ENCODE measurements around the gene VPS11. TPM values are rescaled to one million over a fixed set of nuclear protein-coding genes. Genes with fewer than 3 reads are reported as not detected.

VPS11 gene
- total RNA-seq, 1 donor from 2014 or later = 42.6 TPM

- Mint-ChIP-seq H3K4me3 (ENCODE audit: unreplicated experiment) (no peak overlapping the region), H3K27ac (ENCODE audit: unreplicated experiment) (no peak overlapping the region), H3K9me3 (ENCODE audit: unreplicated experiment) (no peaks in the 10 kb centered on the region), H3K4me1 (ENCODE audit: unreplicated experiment) (no peaks in the 10 kb centered on the region), H3K36me3 (ENCODE audit: unreplicated experiment) (peaks cover 43% of the 10 kb centered on the region), H3K27me3 (ENCODE audit: unreplicated experiment) (no peaks in the 10 kb centered on the region)
- no peak for TF ChIP-seq CTCF (IDR thresholded peaks at IDR 0.05)
- no peak for DNase-seq (ENCODE audit: extremely low spot score, unreplicated experiment)
Measured at GRCh38 chr11:119046489-119046888, 21.1 kb upstream of the VPS11 start.

- Mint-ChIP-seq H3K27me3 (ENCODE audit: unreplicated experiment) (no peaks in the 10 kb centered on the region), H3K9me3 (ENCODE audit: unreplicated experiment) (no peaks in the 10 kb centered on the region), H3K4me3 (ENCODE audit: unreplicated experiment) (no peak overlapping the region), H3K27ac (ENCODE audit: unreplicated experiment) (no peak overlapping the region), H3K4me1 (ENCODE audit: unreplicated experiment) (no peaks in the 10 kb centered on the region), H3K36me3 (ENCODE audit: unreplicated experiment) (peaks cover 47% of the 10 kb centered on the region)
- no peak for DNase-seq (ENCODE audit: extremely low spot score, unreplicated experiment)
- TF ChIP-seq CTCF (IDR thresholded peaks at IDR 0.05) = no peak
Measured at GRCh38 chr11:119047205-119047604, 20.4 kb upstream of the VPS11 start.

- no peaks in the 10 kb centered on the region for H3K4me1 Mint-ChIP-seq (ENCODE audit: unreplicated experiment)
- no peak overlapping the region for H3K4me3 Mint-ChIP-seq (ENCODE audit: unreplicated experiment)
- no peak for DNase-seq (ENCODE audit: extremely low spot score, unreplicated experiment)
- H3K9me3 Mint-ChIP-seq (ENCODE audit: unreplicated experiment) = no peaks in the 10 kb centered on the region
- TF ChIP-seq CTCF (IDR thresholded peaks at IDR 0.05) = no peak
- H3K27me3 Mint-ChIP-seq (ENCODE audit: unreplicated experiment) = no peaks in the 10 kb centered on the region
- H3K36me3 Mint-ChIP-seq (ENCODE audit: unreplicated experiment) = peaks cover 62% of the 10 kb centered on the region
- H3K27ac Mint-ChIP-seq (ENCODE audit: unreplicated experiment) = no peak overlapping the region
Measured at GRCh38 chr11:119048644-119049043, 19.0 kb upstream of the VPS11 start.

- H3K9me3 Mint-ChIP-seq (ENCODE audit: unreplicated experiment) = no peaks in the 10 kb centered on the region
- DNase-seq (ENCODE audit: extremely low spot score, unreplicated experiment) = no peak
- no peaks in the 10 kb centered on the region for H3K4me1 Mint-ChIP-seq (ENCODE audit: unreplicated experiment)
- H3K27me3 Mint-ChIP-seq (ENCODE audit: unreplicated experiment) = no peaks in the 10 kb centered on the region
- TF ChIP-seq CTCF (IDR thresholded peaks at IDR 0.05) = no peak
- H3K27ac Mint-ChIP-seq (ENCODE audit: unreplicated experiment) = no peak overlapping the region
- no peak overlapping the region for H3K4me3 Mint-ChIP-seq (ENCODE audit: unreplicated experiment)
- H3K36me3 Mint-ChIP-seq (ENCODE audit: unreplicated experiment) = peaks cover 65% of the 10 kb centered on the region
Measured at GRCh38 chr11:119049081-119049480, 18.5 kb upstream of the VPS11 start.

GRCh38 chr11:119051440-119052162 lies 16.0 kb upstream of the VPS11 start:
- H3K4me3 Mint-ChIP-seq (ENCODE audit: unreplicated experiment) = no peak overlapping the region
- no peak for TF ChIP-seq CTCF (IDR thresholded peaks at IDR 0.05)
- no peak overlapping the region for H3K27ac Mint-ChIP-seq (ENCODE audit: unreplicated experiment)
- H3K27me3 Mint-ChIP-seq (ENCODE audit: unreplicated experiment) = no peaks in the 10 kb centered on the region
- H3K9me3 Mint-ChIP-seq (ENCODE audit: unreplicated experiment) = no peaks in the 10 kb centered on the region
- peaks cover 60% of the 10 kb centered on the region for H3K36me3 Mint-ChIP-seq (ENCODE audit: unreplicated experiment)
- no peak for DNase-seq (ENCODE audit: extremely low spot score, unreplicated experiment)
- H3K4me1 Mint-ChIP-seq (ENCODE audit: unreplicated experiment) = peaks cover 13% of the 10 kb centered on the region

Data from osteocyte (in vitro differentiated cells).